H1 (cell line): ENCODE measurements around the gene TRAF3IP1. TPM values are rescaled to one million over a fixed set of nuclear protein-coding genes. Genes with fewer than 3 reads are reported as not detected.

Source experiments
- CHD2 ChIP-seq: IDR thresholded peaks from 2 replicates; pipeline ENCODE4 v1.6.1; 2012; ENCODE audit warnings: low read length, improper control_type of control experiment
- CHD7 ChIP-seq: fragments of 300-600 bp; sonication (generic); IDR thresholded peaks from 2 replicates; pipeline ENCODE4 v1.7.1; 2012; ENCODE audit warnings: low read length, moderate library complexity, mild to moderate bottlenecking, inconsistent platforms; ENCODE audit not compliant: insufficient replicate concordance
- FOSL1 ChIP-seq: IDR thresholded peaks from 2 replicates; pipeline ENCODE4 v1.6.1; 2011; ENCODE audit warnings: mild to moderate bottlenecking, low read depth, low read length, moderate library complexity; ENCODE audit not compliant: insufficient read depth
- GTF2F1 ChIP-seq: IDR thresholded peaks from 2 replicates; pipeline ENCODE4 v1.6.1; 2012; ENCODE audit warnings: low read depth, low read length, improper control_type of control experiment, borderline replicate concordance
- KDM1A ChIP-seq: fragments of 200-600, 300-600 bp; sonication (generic); IDR thresholded peaks from 2 replicates; pipeline ENCODE4 v1.7.1; 2016; ENCODE audit warnings: mild to moderate bottlenecking, low read length, borderline replicate concordance
- POLR2A ChIP-seq, 2 experiments: IDR thresholded peaks; 1 replicate in 1 of 2; 2 replicates in 1 of 2; pipeline ENCODE4 v1.6.1; 2011; ENCODE audit warnings: low read depth in 2 of 2, low read length in 2 of 2, mild to moderate bottlenecking in 2 of 2; ENCODE audit errors: control extremely low read depth in 1 of 2
- SAP30 ChIP-seq: fragments of 300-600 bp; sonication (generic); IDR thresholded peaks from 2 replicates; pipeline ENCODE4 v1.7.1; 2012; ENCODE audit warnings: low read length, moderate library complexity, mild to moderate bottlenecking, inconsistent platforms; ENCODE audit not compliant: insufficient read depth, insufficient replicate concordance
- SP4 ChIP-seq: IDR thresholded peaks from 2 replicates; pipeline ENCODE4 v1.6.1; 2012; ENCODE audit warnings: low read length, inconsistent platforms
- polyA plus RNA-seq, 7 experiments: library from polyadenylated mRNA; depleted of rRNA in 3 of 7; stranded (reverse) in 5 of 7; unstranded in 2 of 7; fragments of >200 nt in 5 of 7; fragments of 200-250 nt in 2 of 7; gene quantifications; 1 replicate in 5 of 7; 2 replicates in 1 of 7; 4 replicates in 1 of 7; pipeline versions ENCODE4 v1.2.1 to v1.2.3, GENCODE V29; 2011 to 2013; ENCODE audit warnings: missing spikeins in 2 of 7, mixed read lengths in 2 of 7
- total RNA-seq: library from RNA; stranded (reverse); fragmentation: NEBNext Ultra II Directional; extraction: Animal tissue kit (Norgen Biotek cat#: 25700); gene quantifications from 2 replicates; pipeline ENCODE4 v1.2.1, GENCODE V29; 2021

Gene TRAF3IP1
- total and polyA plus RNA-seq, 2 of the 8 experiments (the other 6 are each of a cell fraction or from before 2014, with no cell fraction given), result 2.3 to 17.5 TPM

DNA sequence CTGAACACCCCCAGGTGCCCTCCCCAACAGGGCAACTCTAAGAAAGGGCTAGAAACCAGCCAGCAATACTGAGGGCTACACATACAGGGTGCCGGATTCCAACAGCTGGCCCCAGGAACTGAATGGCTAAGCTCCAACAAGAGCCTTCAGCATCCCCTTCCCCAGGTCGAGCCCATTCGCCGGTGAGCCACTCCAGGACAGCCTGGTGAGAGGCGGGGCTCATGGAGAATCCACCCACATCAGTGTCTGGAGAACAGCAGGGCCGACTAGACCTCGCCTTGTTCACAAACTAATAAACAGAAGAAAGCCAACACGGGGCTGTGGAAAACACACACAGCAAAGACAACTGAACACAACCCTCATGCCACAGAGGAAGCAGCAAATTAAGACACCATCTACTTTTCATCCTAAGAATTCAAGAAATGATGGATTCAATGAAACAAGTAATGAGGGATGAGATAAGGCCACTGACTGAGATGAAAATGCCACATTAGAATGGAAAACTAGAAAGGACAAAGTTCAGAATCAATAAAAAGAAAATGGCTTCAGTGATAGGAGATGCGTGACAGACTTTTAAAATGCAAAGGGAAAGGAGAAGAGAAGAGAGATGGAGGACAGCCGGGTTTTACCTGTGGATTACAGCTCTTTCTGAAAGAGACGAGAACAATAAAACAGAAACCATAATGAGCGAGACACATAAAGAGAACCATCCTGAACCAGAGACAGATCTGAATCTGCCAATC, 40.1 kb upstream of the TRAF3IP1 start (continued):
- TF ChIP-seq CHD7, result no peak
- no peak for TF ChIP-seq SP4
- no peak for TF ChIP-seq FOSL1
- TF ChIP-seq SAP30, result no peak
- no peak for TF ChIP-seq CHD2
- no peak for TF ChIP-seq GTF2F1
- no peak for TF ChIP-seq KDM1A
- TF ChIP-seq POLR2A (IDR thresholded peaks at IDR 0.05; ENCODE audit: control extremely low read depth in 1 of 2, low read depth in 2 of 2, low read length in 2 of 2), result no peak
